PC-9 (cell line): ENCODE data around the gene LRRC8D.

Experiments
- CTCF ChIP-seq: fragments of 200-600 bp; sonication (generic); conservative IDR thresholded peaks from 2 replicates; pipeline ENCODE4 v1.6.1; 2017; ENCODE audit warnings: mixed run types, antibody characterized with exemption, mild to moderate bottlenecking, moderate library complexity
- EZH2 ChIP-seq: fragments of 200-600 bp; sonication (generic); IDR thresholded peaks from 2 replicates; pipeline ENCODE4 v1.8.0; 2017; ENCODE audit warnings: antibody characterized with exemption, low read depth

GRCh38 chr1:89786628-89787214, 34.1 kb upstream of the LRRC8D start:
- no peak for TF ChIP-seq CTCF
- TF ChIP-seq EZH2, result no peak
